GM21447 (cell line): ENCODE data around the gene NOS2.

Source experiments
- ATAC-seq: cut with Tn5 transposase; IDR thresholded peaks from one replicate; pipeline ENCODE4 v1.9.1; 2021; ENCODE audit not compliant: unreplicated experiment

Gene NOS2

GRCh38 chr17:27821318-27821717, 21.0 kb upstream of the NOS2 start:
- no peak for ATAC-seq

DNA sequence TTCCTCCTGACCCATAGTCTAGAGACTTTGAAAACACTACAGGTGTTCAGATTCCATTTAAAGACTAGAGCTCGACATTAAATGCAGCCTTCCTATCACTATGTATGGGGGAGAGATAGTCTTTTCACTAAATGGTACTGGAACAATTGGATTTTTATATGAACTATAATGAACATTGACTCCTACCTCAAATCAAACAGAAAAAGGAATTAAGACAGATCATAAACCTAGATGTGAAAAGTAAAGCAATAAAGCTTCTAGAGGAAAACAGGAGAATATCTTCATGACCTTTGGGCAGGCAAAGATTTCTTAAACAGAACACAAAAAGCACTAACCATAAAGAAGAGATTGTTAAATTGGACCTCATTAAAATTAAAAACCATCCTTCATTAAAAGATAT, 18.8 kb upstream of the NOS2 start:
- ATAC-seq, result no peak

DNA sequence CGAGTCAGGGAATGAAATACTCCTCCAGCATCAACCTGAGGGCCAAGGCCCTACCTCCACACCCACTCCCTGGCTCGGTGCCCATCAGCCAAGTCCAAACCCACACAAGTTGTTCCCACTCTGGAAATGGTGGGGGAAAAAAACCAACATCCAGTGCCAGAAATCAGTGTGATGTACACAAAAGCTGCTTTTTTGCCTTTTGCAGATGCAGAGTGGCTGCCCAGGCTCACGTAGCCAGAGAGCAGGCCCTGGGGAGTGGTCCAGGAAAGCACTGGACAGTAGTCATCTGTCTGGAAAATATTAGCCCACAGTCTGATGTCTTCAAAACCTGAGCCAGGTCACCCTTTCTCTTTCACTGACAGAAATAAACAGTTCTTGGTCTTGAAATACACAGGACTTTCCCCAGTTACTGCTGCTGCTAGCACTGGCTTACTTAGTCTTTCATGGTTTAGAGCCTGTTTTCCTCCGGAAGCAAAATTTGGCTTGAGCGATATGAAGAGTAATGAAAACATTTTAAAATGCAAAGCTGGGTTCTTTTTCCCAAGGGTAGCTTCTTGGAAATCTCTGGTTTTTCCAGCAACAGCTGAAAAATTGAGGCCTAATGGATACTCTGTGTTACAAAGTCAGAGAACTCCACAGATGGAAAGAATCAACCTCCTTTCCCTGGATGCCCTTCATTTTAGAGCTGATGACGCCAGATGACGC, 18.2 kb upstream of the NOS2 start:
- ATAC-seq, result no peak

- no peak for ATAC-seq
Measured at GRCh38 chr17:27817731-27818130, 17.4 kb upstream of the NOS2 start.

DNA sequence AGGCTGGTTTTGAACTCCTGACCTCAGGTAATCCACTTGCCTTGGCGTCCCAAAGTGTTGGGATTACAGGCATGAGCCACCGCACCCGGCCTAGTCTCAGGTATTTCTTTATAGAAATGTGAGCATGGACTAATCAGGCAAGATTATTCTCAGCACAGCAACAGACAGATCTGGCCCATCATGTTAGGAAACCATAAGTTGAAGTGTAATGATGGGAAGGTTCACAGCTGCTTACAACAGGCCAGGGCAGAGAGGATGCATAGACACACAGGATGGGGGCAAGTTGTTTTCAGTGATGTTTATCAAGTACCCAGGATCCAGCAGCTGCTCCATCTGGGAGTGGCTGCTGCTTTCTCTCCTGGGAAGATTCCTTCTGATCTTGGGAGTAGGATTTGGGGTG, 16.6 kb upstream of the NOS2 start:
- no peak for ATAC-seq

GRCh38 chr17:27811961-27812360, 11.6 kb upstream of the NOS2 start:
- no peak for ATAC-seq

DNA sequence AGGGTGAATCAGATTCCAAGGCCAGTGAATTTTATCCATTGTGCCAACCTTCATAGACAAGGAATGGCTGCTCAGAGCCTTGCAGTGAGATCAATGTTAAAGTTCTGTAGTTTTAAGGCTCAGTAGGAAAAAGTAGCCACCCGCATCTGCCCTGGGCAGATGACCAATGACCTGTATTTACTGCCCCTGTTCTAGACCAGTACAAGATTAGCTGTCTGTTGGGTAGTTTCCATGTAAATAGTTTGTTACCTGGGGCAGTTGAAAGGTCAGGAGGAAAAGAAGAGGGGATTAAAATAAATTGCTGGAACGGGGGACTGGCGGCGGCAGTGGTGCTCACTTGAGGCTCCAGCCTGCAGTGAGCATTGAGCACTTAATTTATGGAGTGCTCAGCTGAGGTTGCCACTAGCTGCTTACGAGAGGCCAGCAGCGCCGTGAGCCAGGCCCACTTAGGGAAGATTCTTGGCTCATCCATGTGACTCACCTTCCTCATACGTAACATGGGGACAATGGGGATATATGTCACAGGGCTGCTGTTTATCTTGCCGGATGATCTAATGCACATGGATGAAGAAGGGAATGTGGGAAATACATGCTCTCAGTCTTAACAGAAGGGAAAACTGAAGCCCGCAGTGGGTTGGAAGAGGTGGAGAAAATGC, 10.7 kb upstream of the NOS2 start:
- ATAC-seq, result no peak

DNA sequence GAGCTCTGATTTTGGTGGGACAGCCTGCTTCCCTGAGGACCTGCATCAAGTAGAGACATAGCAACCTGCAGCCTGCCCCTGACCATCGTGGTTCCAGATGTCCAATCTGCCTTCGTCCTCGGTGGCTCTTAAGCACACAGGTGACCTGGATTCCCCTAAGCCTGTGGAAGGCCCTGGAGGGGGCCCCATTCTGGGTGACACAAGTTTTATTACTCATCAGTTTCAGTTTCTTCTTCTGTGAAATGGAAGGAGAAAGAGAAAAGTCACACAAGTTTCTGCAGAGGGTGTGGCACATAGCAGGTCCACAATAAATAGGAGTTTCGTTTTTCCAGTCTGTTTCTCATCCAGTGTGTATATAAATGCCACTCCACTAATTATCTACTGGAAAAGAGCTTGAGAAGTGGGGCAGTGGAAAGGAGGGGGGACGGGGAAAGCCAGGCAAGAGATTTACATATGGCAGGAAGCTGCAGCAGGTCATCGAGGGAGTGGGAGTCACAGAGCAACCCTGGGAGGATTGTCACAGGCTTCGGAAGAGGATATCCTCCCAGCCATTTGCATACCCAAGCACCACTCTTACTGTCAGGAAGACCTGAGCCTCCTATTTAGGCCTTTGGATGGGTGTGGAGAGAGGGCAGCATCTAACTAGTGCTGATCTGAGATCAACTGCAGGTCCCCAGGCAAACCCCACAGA, 10.0 kb upstream of the NOS2 start:
- ATAC-seq, result peak; percentile 42

DNA sequence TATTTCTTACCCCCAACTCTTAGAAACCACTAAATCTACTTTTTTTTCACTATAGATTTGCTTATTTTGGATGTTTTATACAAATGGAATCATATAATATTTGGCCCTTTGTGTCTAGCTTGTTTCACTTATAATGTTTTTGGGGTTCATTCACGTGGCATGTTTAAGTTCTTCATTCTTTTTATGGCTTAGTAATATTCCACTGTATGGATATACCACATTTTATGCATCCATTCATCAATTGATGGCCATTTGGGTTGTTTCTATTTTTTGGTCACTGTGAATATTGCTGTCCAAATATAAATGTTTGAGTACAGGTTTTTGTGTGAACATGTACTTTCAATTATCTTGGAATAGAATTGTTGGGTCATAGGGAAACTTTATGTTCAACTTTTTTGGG, 9.2 kb upstream of the NOS2 start:
- no peak for ATAC-seq

DNA sequence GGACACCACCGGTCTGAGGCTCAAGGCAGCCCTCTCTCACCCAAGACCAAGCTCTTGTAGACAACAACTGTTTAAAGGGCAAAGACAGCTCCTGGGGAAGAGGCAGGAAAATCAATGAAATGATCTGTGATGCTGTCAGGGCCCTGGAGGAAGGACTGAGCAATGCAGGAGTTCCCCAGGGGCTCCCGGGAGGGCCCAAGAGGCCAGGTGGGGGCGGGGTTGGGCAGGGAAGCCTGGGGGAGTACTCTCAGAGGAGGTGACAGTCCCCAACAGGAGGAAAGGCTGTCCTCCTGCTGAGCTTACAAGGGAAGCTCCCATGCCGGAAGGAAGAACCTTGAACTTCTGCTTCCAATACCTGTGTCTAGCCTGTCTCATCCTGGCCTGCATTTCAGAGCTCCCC, 8.3 kb upstream of the NOS2 start:
- ATAC-seq, result no peak

GRCh38 chr17:27807567-27808470, 7.5 kb upstream of the NOS2 start:
- ATAC-seq, result peak; percentile 60

GRCh38 chr17:27805520-27806146, 5.3 kb upstream of the NOS2 start:
- ATAC-seq, result peak; percentile 37

- no peak for ATAC-seq
Measured at GRCh38 chr17:27804113-27804512, 3.8 kb upstream of the NOS2 start.

DNA sequence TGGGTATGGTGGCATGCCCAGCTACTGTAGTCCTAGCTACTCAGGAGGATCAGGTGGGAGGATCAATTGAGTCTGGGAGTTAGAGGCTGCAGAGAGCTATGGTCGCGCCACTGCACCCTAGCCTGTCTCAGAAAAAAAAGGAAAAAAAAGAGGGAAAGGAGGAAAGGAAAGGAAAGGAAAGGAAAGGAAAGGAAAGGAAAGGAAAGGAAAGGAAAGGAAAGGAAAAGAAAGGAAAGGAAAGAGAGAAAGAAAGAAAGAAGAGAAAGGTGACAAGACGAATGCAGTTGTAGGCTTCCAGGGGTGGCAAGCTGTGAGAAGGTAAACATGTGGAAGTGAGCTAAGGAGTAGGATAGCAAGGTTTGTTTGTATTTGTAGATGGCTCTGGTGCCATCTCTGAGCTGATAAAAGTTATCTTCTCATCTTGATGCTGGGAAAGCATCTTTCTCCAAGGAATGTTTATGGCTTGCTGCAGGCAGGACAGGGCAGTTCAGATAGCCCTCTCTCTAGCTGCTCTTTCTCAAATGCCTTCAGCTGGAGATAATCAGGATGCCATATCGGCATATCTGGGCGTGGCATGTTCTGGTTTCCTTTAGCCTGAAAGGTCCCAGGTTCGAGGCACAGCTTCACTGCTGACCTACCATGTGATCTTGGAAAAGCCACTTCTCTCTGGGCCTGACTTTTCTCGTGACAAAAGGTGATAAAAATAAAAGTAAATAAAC, 2.8 kb upstream of the NOS2 start:
- no peak for ATAC-seq

DNA sequence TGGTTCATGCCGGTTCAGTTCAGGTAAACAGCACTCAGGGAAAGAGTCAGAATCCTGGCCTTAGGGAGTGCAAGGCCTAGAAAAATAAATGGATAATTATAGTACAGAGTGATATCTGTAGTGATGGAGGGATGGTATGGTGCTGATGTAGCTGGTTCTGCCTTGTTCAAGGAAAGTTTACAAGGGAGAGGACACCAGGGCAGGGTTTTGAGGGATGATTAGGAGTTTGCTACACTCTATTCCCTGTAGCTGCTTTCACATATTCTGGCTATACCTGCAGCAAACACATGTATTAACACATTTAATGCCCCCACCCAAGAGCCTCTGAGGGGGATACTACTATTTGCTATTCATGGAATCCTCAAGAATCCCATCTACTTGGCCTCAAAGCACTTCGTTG, 1.7 kb upstream of the NOS2 start:
- no peak for ATAC-seq

- no peak for ATAC-seq
Measured at GRCh38 chr17:27798376-27798775, 2.0 kb downstream of the NOS2 start.

GRCh38 chr17:27797390-27798091, 2.8 kb downstream of the NOS2 start:
- ATAC-seq, result no peak

DNA sequence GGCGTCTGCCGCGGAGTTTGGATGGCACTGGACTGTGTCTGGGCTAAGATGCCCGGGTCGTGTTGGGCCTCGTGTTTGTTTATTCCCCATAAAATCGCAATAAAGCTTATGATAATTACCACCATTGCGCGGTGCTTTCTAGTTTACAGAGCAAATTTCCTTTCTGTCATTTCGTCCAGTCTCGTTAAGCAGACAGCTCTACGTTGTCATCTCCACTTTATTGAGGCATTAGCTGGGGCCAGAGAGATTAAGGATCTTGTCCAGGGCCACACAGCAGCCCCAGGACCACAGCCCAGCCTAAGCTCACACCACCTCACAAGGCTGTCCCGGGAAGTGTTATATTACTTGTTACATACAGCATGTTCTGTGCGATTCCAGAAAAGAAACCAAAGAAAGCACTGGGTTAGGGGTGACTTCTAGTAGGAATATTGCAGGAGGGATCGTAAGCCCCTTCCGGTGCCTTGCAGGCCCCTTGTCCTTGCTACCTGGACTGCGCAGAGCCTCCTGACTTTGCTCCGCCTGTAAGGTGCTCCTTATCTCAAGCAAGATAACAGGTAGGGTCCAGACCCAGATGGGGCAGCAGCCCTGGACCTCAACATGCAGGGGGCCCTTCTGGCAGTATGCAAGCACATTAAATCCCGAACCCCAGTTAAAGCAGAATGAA, 6.3 kb downstream of the NOS2 start:
- no peak for ATAC-seq
